Measurements from ENCODE around the gene WNT7B.

WNT7B gene

DNA sequence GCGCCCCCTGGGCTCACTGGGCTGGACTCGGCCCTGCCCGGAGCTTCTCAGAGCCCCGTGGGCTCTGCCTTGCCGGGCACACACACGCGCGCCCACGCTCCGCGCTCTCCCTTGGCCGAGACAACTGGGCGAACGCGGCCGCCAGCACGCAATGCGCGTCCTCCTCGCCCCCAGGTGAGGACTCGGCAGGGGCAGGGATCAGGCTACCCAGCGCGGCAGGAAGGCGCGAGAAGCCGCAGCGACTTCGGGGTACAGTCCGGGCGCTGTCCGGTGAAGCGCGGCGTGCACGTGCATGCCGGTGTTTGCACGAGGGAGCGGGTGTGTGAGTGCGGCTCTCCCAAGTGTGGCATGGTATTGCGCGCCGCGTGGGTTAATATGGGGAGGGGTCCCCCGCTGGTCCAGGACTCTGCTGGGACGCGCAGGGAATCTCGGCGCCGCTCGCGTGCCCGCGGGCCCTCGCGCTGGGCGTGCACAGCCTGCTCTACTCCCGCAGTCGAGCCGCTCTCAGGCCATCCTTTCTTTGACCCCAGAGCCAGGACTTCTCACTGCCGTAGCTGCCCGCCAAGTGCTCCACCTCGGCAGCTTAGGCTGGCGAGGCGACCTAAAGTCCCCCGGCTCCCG, 5.4 kb downstream of the WNT7B start:
- no peak for DNase-seq (ENCODE audit: low spot score)

DNA sequence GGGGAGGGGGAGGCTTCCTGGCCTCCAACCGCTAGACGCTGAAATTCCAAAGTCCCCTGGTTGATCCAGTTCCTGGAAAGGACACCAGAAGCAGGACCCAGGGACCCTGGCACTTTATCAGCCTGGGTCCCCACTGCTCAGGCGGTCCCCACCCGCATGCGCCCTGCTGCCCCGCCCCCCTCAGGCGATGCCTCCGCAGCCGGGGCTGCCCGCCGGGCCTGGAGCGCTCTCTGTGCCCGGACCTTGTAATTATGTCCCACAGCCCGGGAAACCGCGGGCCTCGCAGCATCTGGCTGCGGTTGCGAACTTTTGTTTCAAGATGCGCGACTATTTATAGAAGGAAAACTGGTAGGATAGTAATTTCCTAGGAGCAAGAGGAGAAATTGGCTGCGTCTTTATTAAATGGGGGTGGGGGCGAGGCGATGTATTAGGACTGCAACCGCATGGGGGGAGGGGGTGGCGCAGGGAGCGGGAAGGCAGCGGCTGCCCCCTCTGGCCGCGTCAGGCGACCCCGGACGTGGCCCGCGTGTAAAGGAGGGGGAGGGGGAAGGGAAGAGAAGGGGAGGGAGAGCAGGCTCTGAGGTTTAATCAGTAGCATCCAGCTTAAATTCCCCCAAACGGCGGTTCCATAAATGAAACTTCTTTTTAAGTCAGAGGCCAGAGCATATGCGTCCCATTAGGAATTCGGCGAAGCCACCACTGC, 6.1 kb downstream of the WNT7B start:
- DNase-seq (ENCODE audit: low spot score) = no peak

DNA sequence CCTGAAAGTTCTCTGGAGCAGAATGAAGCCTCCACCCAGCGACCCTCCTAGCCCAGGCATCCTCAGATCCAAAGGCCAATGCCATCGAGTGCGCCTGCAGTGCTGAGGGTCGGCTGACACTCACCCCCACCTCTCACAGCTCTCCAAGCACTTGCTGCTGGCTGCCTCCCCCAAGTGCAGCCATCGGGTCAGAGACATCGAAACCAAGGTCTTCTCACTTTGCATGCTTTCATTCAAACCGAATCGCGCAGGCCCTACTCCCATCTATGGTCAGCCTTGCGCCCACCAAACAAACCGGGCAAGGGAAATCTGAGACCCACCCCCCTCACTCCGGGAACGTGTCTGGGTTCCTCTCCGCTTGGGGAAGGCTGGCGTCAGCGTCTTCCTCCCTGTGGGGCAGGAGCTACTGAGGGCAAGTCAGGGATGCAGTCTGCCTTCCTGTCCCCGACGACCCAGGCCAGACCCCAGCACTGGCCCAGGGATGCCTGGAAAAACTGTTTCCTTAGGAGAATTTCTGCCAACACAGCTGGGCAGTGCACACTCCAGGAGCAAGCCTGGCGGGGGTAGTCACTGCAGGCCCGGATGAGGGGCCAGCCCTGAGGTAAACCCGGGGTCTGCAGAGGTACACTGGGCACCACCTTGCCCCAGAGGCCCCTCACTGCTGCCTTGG, 7.0 kb downstream of the WNT7B start:
- no peak for DNase-seq (ENCODE audit: low spot score)

DNA sequence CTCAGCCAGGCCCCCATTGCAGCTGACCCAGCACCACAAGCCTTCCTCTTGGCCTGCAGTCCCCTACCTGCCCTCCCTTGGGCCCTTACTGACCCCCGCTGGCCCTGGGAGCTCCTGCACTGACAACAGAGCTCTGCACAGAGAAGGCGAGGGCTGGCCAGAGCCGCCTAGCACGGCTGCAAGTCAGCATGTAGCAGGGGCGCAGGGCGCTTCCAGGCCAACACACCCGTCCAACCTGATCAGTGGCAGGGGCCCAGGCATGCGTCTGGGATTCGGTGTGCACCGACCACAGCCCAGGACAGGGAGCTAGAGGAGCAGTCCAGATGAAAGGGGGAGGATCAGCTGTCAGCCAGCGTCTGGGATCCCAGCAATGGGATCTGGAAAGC, 7.6 kb downstream of the WNT7B start:
- no peak for DNase-seq (ENCODE audit: low spot score)

DNA sequence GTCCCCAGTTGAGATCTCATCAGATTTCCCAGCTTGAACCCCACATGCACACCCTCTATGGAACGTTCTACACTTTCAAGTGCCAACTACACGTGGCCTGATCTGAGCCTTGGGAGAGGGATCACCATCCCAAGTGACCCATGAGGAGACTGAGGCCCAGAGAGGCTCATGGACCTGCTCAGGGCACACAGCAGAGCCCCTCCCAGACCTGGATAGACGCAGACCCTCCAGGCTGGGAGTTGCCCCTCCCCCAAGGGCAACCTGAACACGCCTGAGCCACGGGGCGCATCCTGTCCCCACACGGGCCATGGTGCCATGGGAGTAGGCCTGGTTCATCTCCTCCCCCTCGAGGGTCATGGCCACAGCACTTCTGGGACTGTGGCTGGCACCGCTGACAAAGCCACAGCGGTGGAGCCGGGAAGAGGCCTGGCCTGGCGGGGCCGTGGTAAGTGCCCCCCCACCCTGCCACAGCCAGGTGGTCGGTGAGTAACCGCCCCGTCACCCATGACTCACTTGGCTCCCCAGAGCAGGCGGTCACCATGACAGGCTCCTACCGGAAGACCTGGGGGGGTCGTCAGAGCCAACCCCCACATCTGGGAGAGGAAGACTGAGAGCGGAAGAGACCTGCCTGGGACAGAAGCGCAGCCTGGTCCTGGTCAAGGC, 8.1 kb downstream of the WNT7B start:
- peak; percentile 96 for DNase-seq (ENCODE audit: low spot score)

DNA sequence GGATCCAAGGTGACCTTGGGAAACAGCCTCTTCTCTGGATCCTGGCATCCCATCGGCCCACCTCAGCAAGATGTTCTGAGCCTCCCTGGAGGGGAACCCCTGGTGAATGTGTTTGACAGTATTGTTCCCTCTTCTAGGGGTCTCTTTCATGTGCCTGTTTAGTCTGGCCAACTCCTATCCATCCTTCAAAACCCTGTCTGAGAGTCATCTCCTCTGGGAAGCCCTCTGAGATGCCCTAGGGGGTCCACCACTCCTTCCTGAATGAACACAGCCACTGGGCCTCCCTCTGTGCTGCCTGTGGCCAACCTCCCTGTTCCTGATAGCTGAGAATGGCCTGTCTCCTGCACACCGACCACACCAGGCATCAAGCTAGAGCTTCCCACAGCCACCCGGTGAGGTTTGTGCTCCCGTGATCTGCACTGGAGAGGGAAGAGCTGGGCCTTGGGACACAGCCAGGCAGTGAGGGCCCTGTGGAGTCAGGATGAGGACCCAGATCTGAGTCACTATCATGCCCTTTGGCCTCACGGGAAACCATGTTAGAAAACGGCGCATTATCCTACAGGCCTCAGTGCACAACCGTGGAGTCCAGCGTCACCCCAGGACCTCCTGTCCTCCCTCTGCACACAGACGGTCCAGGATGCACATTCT, 8.8 kb downstream of the WNT7B start:
- DNase-seq (ENCODE audit: low spot score) = peak; percentile 53

DNA sequence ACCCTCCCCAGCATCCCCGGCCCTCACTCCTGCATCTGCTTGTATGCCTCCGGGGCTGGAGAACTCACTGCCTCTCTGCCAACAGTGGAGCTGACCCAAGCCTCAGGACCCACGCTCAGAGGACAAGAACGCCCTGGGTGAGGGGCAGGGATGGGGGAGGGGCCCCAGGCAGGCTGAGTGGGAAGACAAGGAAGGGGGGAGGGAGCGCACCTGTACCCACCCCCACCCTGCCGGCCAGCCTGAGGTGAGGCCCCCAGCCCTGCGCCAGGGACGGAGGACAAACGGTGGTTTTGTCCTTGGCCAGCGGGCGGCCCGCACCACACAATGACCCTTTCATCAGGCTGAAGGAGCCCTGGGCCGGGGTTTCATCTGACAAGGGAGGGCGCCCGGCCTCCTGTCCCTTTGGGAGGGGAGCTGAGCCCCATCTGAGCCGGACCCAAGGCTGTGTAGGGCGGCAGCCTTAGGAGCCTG, 10.0 kb downstream of the WNT7B start:
- DNase-seq (ENCODE audit: low spot score) = no peak

DNA sequence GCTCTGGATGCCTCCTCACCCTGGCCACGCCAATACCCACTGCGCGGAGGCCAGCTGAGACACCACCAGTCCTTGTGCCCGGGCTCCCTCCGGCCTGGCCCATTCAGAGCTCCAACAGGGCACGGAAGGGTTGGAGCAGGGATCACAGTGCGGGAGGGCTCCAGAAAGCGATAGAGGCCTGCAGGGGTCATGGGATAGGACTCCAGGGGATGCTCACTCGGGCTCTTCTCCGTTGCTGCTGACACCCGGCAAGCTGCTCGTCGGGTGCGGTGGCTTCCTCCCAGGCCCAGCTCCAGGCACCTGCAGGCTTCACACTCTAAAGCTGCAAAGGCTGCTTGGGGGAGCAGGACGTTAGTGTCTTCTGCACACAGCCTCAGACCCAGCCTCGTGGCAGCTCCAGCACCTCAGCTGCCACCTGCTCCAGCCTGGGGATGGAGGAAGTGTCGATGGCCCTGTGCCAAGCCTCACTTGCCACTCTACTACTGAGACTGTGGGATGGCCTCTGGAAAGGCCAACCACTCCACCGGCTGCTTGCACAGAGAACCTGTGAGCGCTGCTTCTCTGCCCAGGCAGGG, 10.6 kb downstream of the WNT7B start:
- peak; percentile 48 for DNase-seq (ENCODE audit: low spot score)

DNA sequence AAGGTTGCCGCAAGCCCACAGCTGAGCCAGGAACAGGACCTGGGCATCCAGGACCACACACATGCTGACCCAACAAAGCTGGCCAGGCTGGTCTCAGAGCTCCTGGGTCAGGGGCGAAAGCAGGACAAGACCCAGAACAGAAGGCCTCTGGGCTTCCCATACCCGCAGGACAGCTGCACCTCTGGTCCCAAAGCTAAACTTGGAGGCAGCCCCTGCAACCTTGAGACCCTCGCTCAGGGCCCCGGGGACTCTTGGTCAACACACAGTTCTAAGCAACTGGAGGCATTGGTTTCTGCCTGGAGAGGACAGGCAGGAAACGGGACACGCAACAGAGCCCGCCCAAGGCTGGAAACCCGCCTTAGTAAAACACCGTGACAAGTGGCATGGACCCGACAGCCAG, 11.4 kb downstream of the WNT7B start:
- no peak for DNase-seq (ENCODE audit: low spot score)

DNA sequence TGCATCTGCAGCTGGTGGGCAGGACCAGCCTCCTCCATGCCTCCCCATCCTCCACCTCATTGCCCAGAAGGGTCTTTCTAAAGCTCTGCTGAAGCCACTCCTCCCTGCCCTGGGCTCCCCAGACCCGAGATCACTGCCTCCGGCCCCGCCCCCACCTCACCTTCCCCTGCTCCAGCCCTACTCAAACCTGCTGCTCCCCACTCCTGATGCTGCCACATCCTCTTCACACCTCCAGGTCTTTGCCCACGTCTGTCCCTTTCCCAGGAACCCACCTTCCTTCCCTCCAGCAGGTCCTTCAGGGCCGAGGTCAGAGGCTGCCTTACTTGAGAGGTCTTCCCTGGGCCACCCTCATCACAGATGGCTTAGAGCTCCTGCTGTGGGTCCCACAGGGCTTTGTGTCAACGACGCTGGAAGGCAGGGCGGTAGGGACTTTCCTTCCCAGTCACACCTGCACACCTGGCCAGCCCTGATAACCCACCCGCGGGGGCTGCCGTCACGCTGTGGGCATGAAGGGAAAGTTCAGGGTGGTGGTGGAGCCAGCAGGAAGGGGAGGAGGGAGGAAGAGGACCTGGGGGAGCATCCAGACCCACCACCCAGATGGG, 11.9 kb downstream of the WNT7B start:
- DNase-seq (ENCODE audit: low spot score) = no peak

DNA sequence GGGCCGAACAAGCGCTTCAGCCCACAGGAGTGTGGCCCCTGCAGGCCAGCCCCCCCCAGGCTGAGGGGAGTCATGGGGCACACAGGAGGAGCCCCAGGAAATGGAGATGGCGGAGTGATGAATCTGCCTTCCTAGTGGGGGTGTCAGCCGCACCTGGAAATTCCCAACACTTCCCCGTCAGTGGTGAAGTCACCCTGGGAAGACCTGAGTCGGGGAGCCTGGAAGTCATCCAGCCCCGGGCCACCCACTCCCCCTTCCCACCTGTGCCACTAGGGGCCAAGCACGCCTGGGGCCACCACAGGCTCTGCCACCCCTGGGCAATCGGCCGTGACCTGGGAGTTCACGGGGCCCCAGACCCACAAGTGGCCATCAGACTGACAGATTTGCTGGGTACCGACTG, 12.6 kb downstream of the WNT7B start:
- peak; percentile 42 for DNase-seq (ENCODE audit: low spot score)

DNA sequence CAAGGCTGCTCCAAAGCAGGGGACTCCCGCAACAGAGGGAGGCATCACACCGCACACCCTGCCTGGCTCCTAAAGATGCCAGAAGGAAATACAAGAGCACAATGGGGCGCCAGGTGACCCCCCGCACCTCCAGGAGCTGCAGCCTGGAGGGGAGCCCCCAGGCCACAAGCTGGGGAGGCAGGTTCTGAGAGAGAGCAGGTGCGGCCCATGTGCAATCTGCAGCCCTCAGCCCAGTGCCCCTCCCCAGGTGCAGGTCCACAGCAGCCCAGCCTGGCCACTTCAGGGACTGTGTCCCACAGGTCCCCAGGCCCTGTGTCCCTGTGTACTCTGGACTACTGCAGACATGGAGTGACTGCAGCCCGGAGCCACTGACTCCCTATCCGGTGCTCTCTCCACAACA, 13.1 kb downstream of the WNT7B start:
- DNase-seq (ENCODE audit: low spot score) = no peak

DNA sequence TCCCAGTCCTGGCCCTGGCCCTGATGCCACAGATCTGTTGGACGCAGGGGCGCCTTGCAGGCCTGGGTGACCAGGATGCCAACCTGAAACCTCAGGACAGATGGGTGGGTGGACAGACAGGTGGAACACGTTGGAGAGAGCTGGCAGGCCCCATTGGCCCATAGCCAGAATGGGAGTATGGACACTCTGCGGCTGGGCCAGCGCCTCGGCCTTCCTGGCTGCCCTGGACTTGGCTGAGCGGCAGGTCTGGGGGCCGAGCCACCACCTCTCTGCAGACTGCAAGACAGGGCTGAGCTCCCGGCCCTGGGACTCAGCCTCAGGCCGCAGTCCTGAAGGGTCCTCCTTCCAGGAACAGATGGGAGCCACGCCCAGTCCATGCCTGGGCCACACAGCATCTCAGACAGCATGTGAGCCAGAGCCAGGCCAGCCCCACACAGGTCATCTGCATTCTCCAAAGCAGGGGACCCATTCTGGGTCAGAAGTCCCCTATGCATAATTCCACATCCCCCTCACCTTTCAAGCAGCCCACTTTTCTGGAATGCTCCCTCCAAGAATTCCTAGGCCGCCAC, 14.1 kb downstream of the WNT7B start:
- DNase-seq (ENCODE audit: low spot score) = no peak

DNA sequence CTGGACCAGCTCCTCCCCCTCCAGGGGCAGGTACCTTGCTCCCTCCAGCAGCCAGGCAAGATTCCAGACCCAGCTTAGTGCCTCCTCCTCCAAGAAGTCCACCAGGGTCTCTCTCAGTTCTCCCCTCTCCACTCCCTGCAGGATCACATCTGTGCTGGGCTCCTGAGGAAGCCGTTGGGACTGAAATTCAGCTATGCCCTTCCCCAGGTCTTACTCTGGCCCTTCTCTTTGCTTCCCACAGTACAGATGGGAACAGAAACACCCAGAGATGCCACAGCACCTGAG, 14.6 kb downstream of the WNT7B start:
- DNase-seq (ENCODE audit: low spot score) = no peak

DNA sequence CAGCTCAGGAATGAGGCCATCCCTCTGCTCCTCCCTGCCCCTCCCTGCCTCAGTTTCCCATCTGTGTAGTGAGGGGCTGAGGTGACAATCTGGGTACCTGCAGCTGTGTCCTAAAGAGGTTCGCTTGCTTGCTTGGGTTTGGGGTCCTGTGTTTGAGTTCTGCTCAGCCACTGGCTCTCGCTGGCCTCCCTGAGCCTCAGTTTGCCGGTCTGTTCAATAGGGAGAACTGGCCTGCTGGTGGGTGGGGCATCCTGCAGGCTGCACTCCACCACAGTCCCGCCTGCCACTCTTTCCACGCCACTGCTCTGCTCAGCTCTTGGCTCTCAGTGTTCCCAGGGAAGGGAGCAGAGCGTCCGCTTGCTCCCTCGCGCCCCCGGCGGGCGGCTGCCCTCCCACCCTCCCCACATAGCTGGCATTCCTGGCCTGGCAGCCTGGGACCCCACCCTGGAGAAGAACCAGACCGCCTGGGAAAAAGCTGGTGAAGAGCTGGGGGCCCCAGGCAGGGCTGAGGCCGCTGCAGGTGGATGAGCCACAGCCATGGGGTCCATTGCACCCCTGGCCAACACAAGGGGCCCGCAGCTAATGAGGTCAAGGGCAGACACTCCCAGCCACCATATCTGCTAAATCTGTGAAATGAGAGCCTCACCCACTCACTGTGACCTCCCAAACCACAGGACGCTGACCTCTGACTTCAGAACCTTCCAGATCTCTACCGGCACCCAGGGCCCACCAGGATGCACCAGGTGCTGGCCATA, 15.1 kb downstream of the WNT7B start:
- no peak for DNase-seq (ENCODE audit: low spot score)

DNA sequence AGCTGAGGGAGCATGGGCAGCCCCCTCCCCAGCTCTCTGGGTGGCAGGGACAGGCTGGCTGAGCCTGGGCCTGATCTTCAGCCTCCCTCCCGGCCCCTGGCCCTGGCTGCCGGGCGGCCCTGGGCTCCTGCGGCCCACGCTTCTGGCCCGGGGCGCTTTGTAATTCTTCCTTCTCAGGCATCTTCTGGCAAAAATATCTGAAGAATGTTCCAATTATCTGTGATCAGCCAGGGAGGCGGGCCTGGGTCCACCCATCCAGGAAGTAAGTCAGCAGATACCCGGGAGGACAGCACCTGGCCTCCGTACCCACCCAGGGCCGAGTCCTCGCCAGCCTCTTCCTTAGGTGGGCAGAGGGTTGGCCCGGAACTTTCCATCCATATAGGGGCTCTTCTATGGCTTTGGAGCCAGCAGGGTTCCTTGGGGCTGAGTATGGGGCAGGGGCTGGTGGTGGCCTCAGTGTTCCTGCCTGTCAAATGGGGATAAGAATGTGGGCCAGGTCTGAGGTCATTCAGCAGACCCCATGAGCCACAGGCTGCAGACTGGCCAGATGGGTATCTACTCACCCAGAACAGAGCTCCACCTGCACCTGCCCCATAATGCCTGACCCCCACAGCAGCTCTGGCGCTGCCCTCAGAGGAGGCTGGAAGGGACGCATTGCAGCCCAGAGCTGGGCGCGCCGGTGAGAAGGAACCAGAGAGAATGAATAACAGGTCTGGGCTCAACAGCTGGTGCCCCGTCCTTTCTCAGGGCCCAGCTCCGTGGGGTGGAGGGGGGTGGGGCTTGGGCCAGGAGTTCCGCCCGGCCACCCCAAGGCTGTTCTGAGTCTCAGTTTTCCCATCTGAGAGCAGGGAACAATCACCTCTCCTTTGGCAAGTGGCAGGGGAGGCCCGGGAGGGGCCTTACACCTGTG, 16.2 kb downstream of the WNT7B start:
- no peak for DNase-seq (ENCODE audit: low spot score)

DNA sequence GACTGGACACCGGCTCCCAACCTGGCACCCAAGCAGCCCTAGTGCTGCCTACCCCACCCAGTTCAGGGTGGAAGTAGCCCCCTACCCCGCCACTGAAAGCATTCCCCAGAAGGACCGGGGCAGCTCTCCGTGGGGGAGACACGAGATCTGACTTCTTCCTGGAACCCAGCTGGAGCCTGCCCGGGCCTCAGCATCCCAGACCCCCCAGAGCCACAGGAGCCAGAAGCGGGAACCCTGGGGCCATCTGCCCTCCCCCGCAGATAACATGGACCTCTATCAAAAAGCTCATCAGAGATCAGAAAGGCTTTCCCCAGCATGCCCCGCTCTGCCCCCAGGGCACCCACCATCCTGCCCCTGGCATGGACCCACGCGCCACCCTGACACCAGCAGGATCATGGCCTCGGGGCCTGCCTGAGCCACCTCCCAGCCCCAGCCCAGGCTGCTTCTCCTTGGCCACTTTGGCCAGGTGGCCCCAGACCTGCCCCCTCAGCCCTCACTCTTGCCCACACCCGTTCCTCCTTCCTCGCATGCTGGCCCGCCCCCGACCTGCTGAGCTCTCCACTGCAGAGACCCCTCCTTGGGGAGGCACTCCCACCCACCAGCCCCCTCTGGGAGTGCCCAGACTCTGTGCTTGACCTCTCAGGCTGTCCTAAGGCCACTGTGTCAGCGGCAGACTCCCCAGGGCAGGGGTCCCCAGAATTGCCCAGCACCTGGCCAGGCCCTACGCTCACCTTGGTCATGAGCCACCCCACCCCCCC, 17.1 kb downstream of the WNT7B start:
- no peak for DNase-seq (ENCODE audit: low spot score)

DNA sequence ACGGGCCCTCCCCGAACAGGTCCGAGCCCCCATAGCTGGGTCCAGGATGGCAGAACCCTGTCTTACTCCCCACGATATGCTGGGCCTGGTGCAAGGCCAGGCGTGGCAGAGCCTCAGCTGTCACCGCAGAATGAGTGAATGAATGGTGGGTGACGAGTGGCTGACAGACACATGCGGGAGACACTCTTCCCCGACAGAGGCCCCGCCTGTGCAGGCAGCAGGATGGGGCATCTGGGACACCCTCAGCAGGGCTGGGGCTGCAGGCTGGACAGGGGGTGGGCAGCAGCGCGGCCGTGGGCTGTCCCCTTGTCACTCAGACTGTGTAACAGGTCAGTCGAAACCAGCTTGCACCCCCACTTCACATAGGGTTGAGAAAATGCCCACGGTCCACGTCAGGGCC, 18.0 kb downstream of the WNT7B start:
- DNase-seq (ENCODE audit: low spot score) = no peak

DNA sequence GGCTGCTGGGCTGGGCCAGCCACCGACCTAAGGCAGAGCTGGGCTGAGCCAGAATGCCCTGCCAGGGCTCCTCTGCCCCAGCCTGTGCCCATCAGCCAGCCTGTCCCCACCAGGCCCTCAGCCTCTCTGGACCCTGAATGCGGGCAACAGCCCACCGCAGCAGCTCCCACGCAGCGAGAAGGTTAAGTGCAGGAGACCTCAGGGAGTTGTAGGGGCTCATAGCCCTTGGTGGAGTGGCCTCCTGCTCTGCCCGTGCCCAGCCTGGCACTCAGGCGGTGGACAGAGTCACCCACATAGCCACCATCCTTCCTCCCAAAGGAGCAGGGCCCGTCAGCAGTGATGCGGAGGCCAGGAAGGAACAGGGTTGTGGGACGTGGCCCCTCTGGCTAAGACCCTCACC, 19.1 kb downstream of the WNT7B start:
- no peak for DNase-seq (ENCODE audit: low spot score)
